HG03097 (cell line): Measurements from ENCODE around the gene MX2.
A peak's percentile ranks its signal among the peaks of the same experiment; 100 is the strongest.
"Not testable (repeated sequence)": the region's sequence is repeated elsewhere in the genome, so short reads cannot be mapped to it uniquely, and the experiment has no call there.

ENCODE experiments used
- ATAC-seq: cut with Tn5 transposase; IDR thresholded peaks from one replicate; pipeline ENCODE4 v1.9.1; 2021; ENCODE audit not compliant: unreplicated experiment, low FRiP score

MX2 gene

GRCh38 chr21:41407541-41408460 lies 46.0 kb downstream of the MX2 start:
- ATAC-seq, result no peak

GRCh38 chr21:41410361-41410760 lies 48.5 kb downstream of the MX2 start:
- ATAC-seq, result no peak

- no peak for ATAC-seq
Measured at GRCh38 chr21:41410767-41411448, 49.1 kb downstream of the MX2 start.

- ATAC-seq, result no peak
Measured at GRCh38 chr21:41411449-41412089, 49.7 kb downstream of the MX2 start.

- ATAC-seq, result not testable (repeated sequence)
Measured at GRCh38 chr21:41417505-41417904, 55.7 kb downstream of the MX2 start.

- ATAC-seq, result no peak
Measured at GRCh38 chr21:41418393-41418792, 56.6 kb downstream of the MX2 start.

GRCh38 chr21:41418956-41419680 lies 57.3 kb downstream of the MX2 start:
- ATAC-seq, result no peak

- ATAC-seq, result peak; percentile 64
Measured at GRCh38 chr21:41419921-41420862, 58.4 kb downstream of the MX2 start.

- not testable (repeated sequence) for ATAC-seq
Measured at GRCh38 chr21:41420998-41421397, 59.2 kb downstream of the MX2 start.

- ATAC-seq, result no peak
Measured at GRCh38 chr21:41422546-41423304, 60.9 kb downstream of the MX2 start.

- not testable (repeated sequence) for ATAC-seq
Measured at GRCh38 chr21:41423305-41423636, 61.4 kb downstream of the MX2 start.

- ATAC-seq, result no peak
Measured at GRCh38 chr21:41425588-41425953, 63.7 kb downstream of the MX2 start.

GRCh38 chr21:41425954-41426675 lies 64.3 kb downstream of the MX2 start, which contains the start of gene MX1:
Gene MX1, plus strand, starts transcription at chr21:41426239. Its CDS starts 5,832 bp downstream, at chr21:41432071.
- ATAC-seq, result peak; percentile 87

GRCh38 chr21:41426676-41427404 lies 65.0 kb downstream of the MX2 start:
- no peak for ATAC-seq

GRCh38 chr21:41427556-41427955 lies 65.7 kb downstream of the MX2 start:
- no peak for ATAC-seq

GRCh38 chr21:41428311-41428710 lies 66.5 kb downstream of the MX2 start:
- ATAC-seq, result no peak

- ATAC-seq, result no peak
Measured at GRCh38 chr21:41428847-41429246, 67.0 kb downstream of the MX2 start.

- no peak for ATAC-seq
Measured at GRCh38 chr21:41429305-41429704, 67.5 kb downstream of the MX2 start.
